Nucleus accumbens (tissue), 56 donors: Measurements from ENCODE around the gene ANKRD13A.
"Not testable (repeated sequence)": the region's sequence is repeated elsewhere in the genome, so short reads cannot be mapped to it uniquely, and the experiment has no call there.

ENCODE experiments used
- DNase-seq, 56 donors: peaks; one replicate each; lab custom pipeline; 2025; lab: John Stamatoyannopoulos, UW

ANKRD13A gene

GRCh38 chr12:110005319-110005973 is 6.2 kb downstream of the ANKRD13A start:
- DNase-seq = no peak

GRCh38 chr12:110006115-110006514 is 6.9 kb downstream of the ANKRD13A start:
- no peak for DNase-seq

GRCh38 chr12:110007881-110008280 is 8.7 kb downstream of the ANKRD13A start:
- no peak for DNase-seq

GRCh38 chr12:110008681-110009398 is 9.6 kb downstream of the ANKRD13A start:
- DNase-seq = not testable (repeated sequence)

GRCh38 chr12:110010853-110011723 is 11.9 kb downstream of the ANKRD13A start:
- DNase-seq = no peak

GRCh38 chr12:110012137-110012536 is 12.9 kb downstream of the ANKRD13A start:
- DNase-seq = peak in 1 of 56 donors; percentile 16

GRCh38 chr12:110012659-110013058 is 13.4 kb downstream of the ANKRD13A start:
- DNase-seq = no peak

- DNase-seq = no peak
Observed at GRCh38 chr12:110015132-110015531, 15.9 kb downstream of the ANKRD13A start.

- DNase-seq = peak in 1 of 56 donors; percentile 30
Observed at GRCh38 chr12:110020956-110021355, 21.7 kb downstream of the ANKRD13A start.

- no peak for DNase-seq
Observed at GRCh38 chr12:110023059-110023980, 24.1 kb downstream of the ANKRD13A start.

GRCh38 chr12:110024051-110024450 is 24.8 kb downstream of the ANKRD13A start:
- DNase-seq = no peak

- no peak for DNase-seq
Observed at GRCh38 chr12:110028323-110028722, 29.1 kb downstream of the ANKRD13A start.

GRCh38 chr12:110029290-110029815 is 30.1 kb downstream of the ANKRD13A start:
- no peak for DNase-seq

- DNase-seq = no peak
Observed at GRCh38 chr12:110033888-110034287, 34.7 kb downstream of the ANKRD13A start.

- DNase-seq = no peak
Observed at GRCh38 chr12:110035534-110036104, 36.4 kb downstream of the ANKRD13A start.

- DNase-seq = peak in 36 of 56 donors; percentile 12 to 75 (median 36)
Observed at GRCh38 chr12:110037315-110037714, 38.1 kb downstream of the ANKRD13A start.

- no peak for DNase-seq
Observed at GRCh38 chr12:110038741-110039084, 39.5 kb downstream of the ANKRD13A start.

- DNase-seq = no peak
Observed at GRCh38 chr12:110039085-110039807, 40.0 kb downstream of the ANKRD13A start.

- no peak for DNase-seq
Observed at GRCh38 chr12:110042264-110042663, 43.0 kb downstream of the ANKRD13A start.
